Measurements from ENCODE around the gene RELCH. TPM values are rescaled to one million over a fixed set of nuclear protein-coding genes. Genes with fewer than 3 reads are reported as not detected.

Gene RELCH
- total and polyA plus RNA-seq, 2 of the 13 experiments (the other 11 are each of a cell fraction or from before 2014, with no cell fraction given), result 5.6 to 31.7 TPM

DNA sequence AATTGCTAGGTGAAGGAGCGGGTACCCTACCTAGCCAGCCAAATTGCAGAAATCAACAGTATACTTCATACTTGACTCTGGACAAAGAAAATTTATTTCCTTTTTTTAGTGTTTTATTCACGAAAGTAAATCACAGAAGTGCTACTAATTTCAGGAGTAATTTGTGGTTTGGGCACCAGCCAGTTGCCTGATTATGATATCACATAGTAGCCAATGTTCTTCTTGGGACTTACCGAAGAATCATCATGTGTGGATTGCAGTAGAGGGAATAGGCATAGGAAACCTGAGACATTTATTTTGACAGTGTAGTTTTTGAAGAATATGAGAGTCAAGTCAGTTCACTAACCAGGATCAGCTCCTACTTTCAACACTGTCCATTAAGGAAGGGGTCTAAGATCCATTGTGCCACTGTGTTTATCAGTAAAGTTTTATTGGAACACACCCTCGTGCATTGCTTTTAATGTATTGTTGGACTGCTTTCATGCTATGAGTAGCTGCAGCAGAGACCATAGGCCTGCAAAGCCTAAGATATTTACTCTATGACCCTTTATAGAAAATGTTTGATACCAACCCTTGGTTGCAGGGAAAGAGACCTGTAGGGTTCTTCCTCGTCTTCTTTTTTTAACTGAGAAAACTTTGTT is 170.1 kb downstream of the RELCH start (continued):
- TF ChIP-seq E2F5 (CRISPR knock-in tag; conservative IDR thresholded peaks at IDR 0.05) (no peak), KDM4B (CRISPR knock-in tag; IDR thresholded peaks at IDR 0.05) (no peak), MED8 (CRISPR knock-in tag; IDR thresholded peaks at IDR 0.05; ENCODE audit: insufficient replicate concordance) (no peak), HDAC6 (IDR thresholded peaks at IDR 0.05; ENCODE audit: low read depth, low read length) (no peak)

Small RNA genes lying within 50 kb of the gene (small RNA-seq; reads per million reads assigned to genes)
- gene RF00019 (ENCODE audit: insufficient read depth in 2 of 3, insufficient read length in 3 of 3, low read depth in 2 of 3, low replicate concordance in 1 of 3), result 0 reads per million in 3 experiments

Other genes starting within 250 kb of the RELCH start
- gene PIGN, start 199 bp upstream of the RELCH start, total RNA-seq (2016; rRNA removed; fragmentation: Illumina TruSeq; extraction: Trizol), result 33.6 and 33.8 TPM in 2 replicates
- gene PIGN, start 199 bp upstream of the RELCH start, polyA plus RNA-seq (2011; rRNA removed), result 10.1 and 15.5 TPM in 2 replicates
- 3.6 and 4.6 TPM in 2 replicates for gene TNFRSF11A, start 138.1 kb downstream of the RELCH start, total RNA-seq (2016; rRNA removed; fragmentation: Illumina TruSeq; extraction: Trizol)
- gene TNFRSF11A, start 138.1 kb downstream of the RELCH start, polyA plus RNA-seq (2011; rRNA removed), result 6.4 and 8.2 TPM in 2 replicates